GM12864 (cell line): ENCODE results near the gene FAM98B.

Experiments used
- DNase-seq: peaks from one replicate; pipeline ENCODE4 v3.0.0-alpha.2; 2011; ENCODE audit warnings: low read depth
- H3K4me3 ChIP-seq: 2 replicates; pipeline ENCODE4 v1.5.1; 2011; ENCODE audit warnings: mild to moderate bottlenecking, low read depth, low read length, control low read depth
- TF ChIP-seq, protein P1 (sequence below): IDR thresholded peaks from 2 replicates; pipeline ENCODE4 v1.5.1; 2011; ENCODE audit warnings: low read depth, mild to moderate bottlenecking, moderate library complexity, low read length, control low read depth, inconsistent platforms; ENCODE audit errors: missing control alignments

The FAM98B gene

DNA sequence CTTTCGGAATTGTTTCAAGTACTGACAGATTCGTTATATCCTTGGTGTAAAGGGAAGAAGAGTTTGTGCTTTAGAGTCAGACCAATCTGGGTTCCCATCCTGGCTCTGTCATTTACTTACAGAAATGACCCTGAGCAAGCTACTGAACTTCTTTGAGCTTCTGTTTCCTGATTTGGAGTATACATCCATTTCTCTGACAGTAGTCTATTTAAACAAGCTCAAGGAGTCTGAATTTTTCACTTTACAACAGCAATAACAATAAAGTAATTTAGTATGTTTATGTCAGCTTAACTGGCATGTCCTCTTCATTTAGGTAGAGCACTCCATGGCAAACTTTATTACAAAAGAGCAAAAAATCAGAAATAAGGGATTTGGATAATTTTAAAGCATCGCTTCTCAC lies 27.8 kb downstream of the FAM98B start:
- DNase-seq, result no peak
- no peak overlapping the region for H3K4me3 ChIP-seq
- TF ChIP-seq, protein P1, sequence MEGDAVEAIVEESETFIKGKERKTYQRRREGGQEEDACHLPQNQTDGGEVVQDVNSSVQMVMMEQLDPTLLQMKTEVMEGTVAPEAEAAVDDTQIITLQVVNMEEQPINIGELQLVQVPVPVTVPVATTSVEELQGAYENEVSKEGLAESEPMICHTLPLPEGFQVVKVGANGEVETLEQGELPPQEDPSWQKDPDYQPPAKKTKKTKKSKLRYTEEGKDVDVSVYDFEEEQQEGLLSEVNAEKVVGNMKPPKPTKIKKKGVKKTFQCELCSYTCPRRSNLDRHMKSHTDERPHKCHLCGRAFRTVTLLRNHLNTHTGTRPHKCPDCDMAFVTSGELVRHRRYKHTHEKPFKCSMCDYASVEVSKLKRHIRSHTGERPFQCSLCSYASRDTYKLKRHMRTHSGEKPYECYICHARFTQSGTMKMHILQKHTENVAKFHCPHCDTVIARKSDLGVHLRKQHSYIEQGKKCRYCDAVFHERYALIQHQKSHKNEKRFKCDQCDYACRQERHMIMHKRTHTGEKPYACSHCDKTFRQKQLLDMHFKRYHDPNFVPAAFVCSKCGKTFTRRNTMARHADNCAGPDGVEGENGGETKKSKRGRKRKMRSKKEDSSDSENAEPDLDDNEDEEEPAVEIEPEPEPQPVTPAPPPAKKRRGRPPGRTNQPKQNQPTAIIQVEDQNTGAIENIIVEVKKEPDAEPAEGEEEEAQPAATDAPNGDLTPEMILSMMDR, result no peak

DNA sequence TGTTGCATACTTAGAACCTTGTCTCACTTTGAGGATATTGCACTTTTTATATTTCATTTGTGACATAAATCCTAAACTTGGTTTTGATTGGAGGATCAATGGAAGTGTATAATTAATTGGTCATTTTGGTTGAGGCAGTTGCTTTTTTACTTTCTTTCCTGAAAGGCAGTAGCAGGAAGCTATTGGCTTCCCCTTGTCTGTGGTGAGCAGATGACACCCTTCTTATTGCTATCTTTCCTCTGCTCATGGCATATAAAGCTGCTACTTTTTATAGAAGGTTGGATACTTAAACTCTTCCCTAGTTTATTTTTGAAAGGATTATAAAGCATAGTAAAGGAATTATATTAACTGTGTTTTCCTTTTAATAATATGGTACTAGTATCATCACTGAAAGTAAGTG lies 28.6 kb downstream of the FAM98B start:
- H3K4me3 ChIP-seq, result no peak overlapping the region
- TF ChIP-seq, protein P1, result no peak

DNA sequence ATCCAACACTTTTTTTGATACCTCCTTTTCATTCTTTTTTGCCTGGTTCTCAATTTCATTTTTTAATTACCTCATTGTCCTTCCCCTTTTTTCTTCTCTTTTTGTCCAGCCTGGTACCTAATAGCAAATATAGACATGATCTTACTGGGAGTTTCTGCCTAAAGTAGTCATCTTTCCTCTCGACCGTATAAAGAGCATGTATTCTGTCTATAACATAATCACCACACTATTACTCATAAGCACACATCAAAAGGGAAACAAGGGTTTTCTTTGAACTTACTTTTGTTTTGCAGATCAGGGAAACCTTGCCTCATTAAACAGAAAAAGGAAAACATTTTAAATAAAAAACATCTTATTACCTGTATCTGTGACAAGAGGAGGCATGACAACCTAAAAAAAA lies 33.0 kb downstream of the FAM98B start:
- H3K4me3 ChIP-seq, result no peak overlapping the region
- DNase-seq, result no peak
- TF ChIP-seq, protein P1, result no peak

More for the DNA sequence above, 28.6 kb downstream of the FAM98B start:
- no peak for DNase-seq

DNA sequence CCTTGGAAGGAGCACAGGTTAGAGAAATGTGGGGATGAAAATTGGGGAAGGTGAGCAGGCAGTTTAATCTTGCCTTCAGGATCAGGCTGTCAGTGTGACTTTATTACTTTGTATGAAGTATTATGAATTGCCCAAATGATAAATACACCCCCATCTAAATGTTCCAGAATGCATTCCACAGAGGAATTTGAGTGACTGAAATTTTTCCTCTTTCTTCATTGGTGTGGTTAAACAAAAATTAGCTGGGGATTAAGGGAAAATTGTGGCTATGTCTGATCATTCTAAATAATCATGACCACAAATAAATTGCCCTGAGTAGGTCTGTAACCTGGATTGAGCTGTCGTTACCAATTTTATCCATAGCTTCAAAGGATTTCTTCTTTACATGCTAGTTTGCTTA lies 33.5 kb downstream of the FAM98B start:
- no peak for DNase-seq
- TF ChIP-seq, protein P1, result no peak
- H3K4me3 ChIP-seq, result no peak overlapping the region

DNA sequence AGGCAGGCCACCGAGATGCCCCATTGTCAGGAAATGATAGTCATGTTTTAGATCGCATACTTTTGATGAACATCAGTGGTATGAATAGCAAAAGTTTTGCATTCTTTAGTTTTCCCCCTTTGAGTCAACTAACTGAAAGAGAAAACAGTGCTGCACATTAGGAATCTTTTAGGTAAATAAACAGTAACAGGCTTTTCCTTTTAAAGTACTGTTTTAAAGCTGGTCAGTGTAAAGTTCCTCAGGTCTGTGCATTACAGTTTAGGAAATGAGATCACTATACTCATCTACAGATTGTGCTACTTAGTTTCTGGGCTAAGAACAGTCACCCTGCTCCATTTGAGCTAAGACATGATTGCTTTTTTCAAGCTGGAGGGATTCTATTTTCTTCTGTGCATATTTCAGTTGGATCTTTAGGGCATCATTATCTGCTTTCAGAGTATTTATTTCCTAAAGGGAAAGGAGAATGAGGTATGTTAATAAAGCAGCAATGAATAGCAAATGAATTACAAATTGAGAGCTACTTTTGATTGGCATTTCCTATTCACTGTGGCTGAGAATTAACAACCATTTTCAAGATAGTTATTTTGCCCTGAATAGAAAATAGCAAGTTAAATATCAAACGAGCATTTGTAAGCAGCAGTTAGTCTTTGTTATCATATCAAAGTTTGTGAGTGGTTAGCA lies 36.5 kb downstream of the FAM98B start:
- DNase-seq, result no peak
- TF ChIP-seq, protein P1, result no peak
- H3K4me3 ChIP-seq, result no peak overlapping the region

DNA sequence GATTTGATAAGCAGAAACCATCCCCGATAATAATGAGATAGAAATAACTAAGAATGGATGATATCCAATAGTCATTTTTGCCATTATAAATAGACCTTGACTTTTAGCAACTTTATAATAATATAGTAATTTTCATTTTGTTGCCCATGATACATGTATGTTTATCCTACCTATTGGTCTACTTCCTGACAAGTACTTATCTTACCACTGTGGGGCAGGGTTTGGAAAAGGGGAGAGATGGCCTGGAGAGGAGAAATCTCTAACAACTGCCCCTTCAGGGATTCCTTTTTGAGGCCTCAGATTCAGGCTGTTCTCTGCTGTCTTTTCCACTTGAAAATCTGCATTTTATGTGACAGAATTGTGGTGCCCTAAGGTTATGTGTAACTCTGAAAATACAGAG lies 42.2 kb downstream of the FAM98B start:
- TF ChIP-seq, protein P1, result no peak
- H3K4me3 ChIP-seq, result no peak overlapping the region
- no peak for DNase-seq

DNA sequence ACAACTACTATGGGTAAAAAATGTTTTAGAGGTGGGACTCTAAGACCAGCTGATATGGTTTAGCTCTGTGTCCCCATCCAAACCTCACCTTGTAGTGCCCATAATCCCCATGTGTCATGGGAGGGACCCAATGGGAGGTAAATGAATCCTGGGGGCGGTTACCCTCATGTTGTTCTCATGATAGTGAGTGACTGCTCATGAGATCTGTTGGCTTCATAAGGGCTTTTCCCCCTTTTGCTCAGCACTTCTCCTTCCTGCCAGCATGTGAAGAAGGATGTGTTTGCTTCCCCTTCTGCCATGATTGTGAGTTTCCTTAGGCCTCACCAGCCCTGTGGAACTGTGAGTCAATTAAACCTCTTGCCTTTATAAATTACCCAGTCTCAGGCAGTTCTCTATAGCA lies 45.7 kb downstream of the FAM98B start:
- no peak overlapping the region for H3K4me3 ChIP-seq
- no peak for DNase-seq
- TF ChIP-seq, protein P1, result no peak
